MM.1S (cell line): Measurements from ENCODE around the gene NFIX.

Source experiments
- EZH2 ChIP-seq: fragments of 300-600 bp; sonication (generic); optimal IDR thresholded peaks from 2 replicates; pipeline ENCODE3; 2017; ENCODE audit warnings: low read depth, mild to moderate bottlenecking, antibody characterized with exemption, low read length, mixed read lengths
- TF ChIP-seq, protein P1 (sequence below): fragments of 300-600 bp; sonication (generic); IDR thresholded peaks from 2 replicates; pipeline ENCODE4 v1.5.1; 2016; ENCODE audit warnings: antibody characterized with exemption, low read length, mixed read lengths

DNA sequence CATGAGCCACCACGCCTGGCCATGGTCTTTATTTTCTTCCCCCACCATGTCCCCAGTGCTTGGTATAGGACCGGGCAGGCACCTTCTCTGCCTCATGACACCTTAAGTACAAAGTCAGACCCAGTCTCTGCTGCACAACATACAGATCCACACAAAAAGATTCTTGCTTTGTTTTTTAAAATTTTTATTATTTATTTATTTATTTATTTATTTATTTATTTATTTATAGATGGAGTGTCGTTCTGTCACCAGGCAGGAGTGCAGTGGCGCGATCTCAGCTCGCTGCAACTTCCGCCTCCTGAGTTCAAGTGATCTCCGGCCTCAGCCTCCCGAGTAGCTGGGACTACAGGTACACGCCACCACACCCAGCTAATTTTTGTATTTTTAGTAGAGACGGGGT, 2.5 kb upstream of the NFIX start:
- TF ChIP-seq, protein P1, sequence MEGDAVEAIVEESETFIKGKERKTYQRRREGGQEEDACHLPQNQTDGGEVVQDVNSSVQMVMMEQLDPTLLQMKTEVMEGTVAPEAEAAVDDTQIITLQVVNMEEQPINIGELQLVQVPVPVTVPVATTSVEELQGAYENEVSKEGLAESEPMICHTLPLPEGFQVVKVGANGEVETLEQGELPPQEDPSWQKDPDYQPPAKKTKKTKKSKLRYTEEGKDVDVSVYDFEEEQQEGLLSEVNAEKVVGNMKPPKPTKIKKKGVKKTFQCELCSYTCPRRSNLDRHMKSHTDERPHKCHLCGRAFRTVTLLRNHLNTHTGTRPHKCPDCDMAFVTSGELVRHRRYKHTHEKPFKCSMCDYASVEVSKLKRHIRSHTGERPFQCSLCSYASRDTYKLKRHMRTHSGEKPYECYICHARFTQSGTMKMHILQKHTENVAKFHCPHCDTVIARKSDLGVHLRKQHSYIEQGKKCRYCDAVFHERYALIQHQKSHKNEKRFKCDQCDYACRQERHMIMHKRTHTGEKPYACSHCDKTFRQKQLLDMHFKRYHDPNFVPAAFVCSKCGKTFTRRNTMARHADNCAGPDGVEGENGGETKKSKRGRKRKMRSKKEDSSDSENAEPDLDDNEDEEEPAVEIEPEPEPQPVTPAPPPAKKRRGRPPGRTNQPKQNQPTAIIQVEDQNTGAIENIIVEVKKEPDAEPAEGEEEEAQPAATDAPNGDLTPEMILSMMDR = no peak
- TF ChIP-seq EZH2 = no peak
